CD4-positive, alpha-beta T cell treated with Interleukin-10 for 1 hour (primary cell): Measurements from ENCODE around the gene FAM89A.
A peak's percentile ranks its signal among the peaks of the same experiment; 100 is the strongest.
"Not testable (repeated sequence)": the region's sequence is repeated elsewhere in the genome, so short reads cannot be mapped to it uniquely, and the experiment has no call there.

ENCODE experiments used
- DNase-seq: peaks from one replicate; pipeline ENCODE4 v3.0.0-alpha.2; 2020

Gene FAM89A

GRCh38 chr1:230984622-230985515 lies 55.2 kb downstream of the FAM89A start:
- not testable (repeated sequence) for DNase-seq

- no peak for DNase-seq
Observed at GRCh38 chr1:230983811-230984210, 56.2 kb downstream of the FAM89A start.

GRCh38 chr1:230982696-230983095 lies 57.4 kb downstream of the FAM89A start:
- DNase-seq, result no peak

GRCh38 chr1:230979952-230980351 lies 60.1 kb downstream of the FAM89A start:
- peak; percentile 19 for DNase-seq

GRCh38 chr1:230979389-230979716 lies 60.7 kb downstream of the FAM89A start:
- DNase-seq, result peak; percentile 15

GRCh38 chr1:230978491-230979388 lies 61.3 kb downstream of the FAM89A start, which contains the start of the genes ARV1 and TTC13:
TSS of gene ARV1 (plus strand) at chr1:230979094. CDS start at chr1:230979106, 12 bp downstream.
TSS of gene TTC13 (minus strand) at chr1:230978861. CDS start at chr1:230978830, 31 bp downstream.
- DNase-seq, result peak; percentile 98

- DNase-seq, result peak; percentile 44
Observed at GRCh38 chr1:230977761-230978490, 62.1 kb downstream of the FAM89A start.

- peak; percentile 68 for DNase-seq
Observed at GRCh38 chr1:230976825-230977747, 63.0 kb downstream of the FAM89A start.

GRCh38 chr1:230976360-230976759 lies 63.7 kb downstream of the FAM89A start:
- DNase-seq, result no peak

GRCh38 chr1:230975636-230976035 lies 64.4 kb downstream of the FAM89A start:
- DNase-seq, result no peak

GRCh38 chr1:230972855-230973271 lies 67.2 kb downstream of the FAM89A start:
- peak; percentile 73 for DNase-seq

GRCh38 chr1:230971771-230972170 lies 68.3 kb downstream of the FAM89A start:
- DNase-seq, result no peak

- DNase-seq, result no peak
Observed at GRCh38 chr1:230970432-230970831, 69.6 kb downstream of the FAM89A start.
